ENCODE data around the gene SNX9.
A peak's percentile ranks its signal among the peaks of the same experiment; 100 is the strongest.

The SNX9 gene

DNA sequence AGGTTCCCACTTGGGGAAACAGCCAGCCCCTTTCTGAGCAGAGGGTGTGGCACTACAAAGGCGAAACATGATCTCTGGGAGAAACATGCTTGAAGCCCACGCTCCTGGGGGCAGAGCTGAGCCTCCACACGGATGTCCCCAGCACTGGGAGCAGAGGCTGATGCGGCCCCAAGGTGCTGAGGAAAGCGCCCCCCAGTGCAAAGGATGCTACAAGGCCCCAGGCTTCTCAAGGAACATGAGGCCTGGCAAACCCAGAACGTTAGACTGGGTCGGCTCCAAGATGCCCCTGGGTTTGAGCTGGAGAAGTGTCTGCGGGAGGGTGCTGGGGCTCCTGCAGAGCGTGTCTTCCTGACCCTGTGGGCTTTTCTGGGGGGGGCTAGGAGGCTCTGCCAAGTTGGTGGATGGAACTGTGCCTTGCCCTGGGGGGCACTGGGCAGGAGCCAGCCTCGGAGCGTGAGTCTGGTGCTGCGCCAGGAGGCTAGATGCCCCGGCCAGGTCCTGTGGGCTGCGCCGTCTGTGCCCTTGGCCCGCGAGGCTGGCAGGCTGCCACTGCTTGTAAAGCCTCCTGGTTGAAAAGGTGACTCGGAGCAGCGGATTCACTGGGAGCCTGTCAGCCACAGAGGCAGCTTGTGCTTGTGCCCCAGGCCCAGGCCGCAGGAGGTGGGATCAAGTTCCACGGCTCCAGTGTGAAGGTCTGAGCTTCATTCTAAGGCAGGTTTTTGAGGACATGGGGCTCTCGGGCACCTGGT is 166.7 kb downstream of the SNX9 start:
- Histone ChIP-seq H3K4me1 (ENCODE audit: low read length) (peaks cover 9% of the 10 kb centered on the region), H3K27me3 (ENCODE audit: low read depth, low read length) (no peaks in the 10 kb centered on the region), H3K79me2 (ENCODE audit: low read length) (peaks cover 41% of the 10 kb centered on the region), H4K20me1 (ENCODE audit: insufficient read depth, low read length) (peaks cover 14% of the 10 kb centered on the region), H3K9me3 (ENCODE audit: insufficient read depth, low read length) (no peaks in the 10 kb centered on the region), H3K27ac (ENCODE audit: low read length) (no peak overlapping the region), H3K4me3 (ENCODE audit: low read length) (no peak overlapping the region), H3K9ac (ENCODE audit: low read length) (no peak overlapping the region), H3K4me2 (ENCODE audit: low read length) (peak overlapping the region; percentile 39; the same call in 1 of the 2 replicates), H2AFZ (ENCODE audit: low read depth, low read length) (no peak overlapping the region), H3K36me3 (replicated peaks; ENCODE audit: low read depth, low read length) (no peaks in the 10 kb centered on the region)
- TF ChIP-seq EZH2phosphoT487 (IDR thresholded peaks at IDR 0.05; ENCODE audit: low read depth), result no peak
- TF ChIP-seq CTCF (IDR thresholded peaks at IDR 0.05; ENCODE audit: low read depth, low read length), result no peak

- Histone ChIP-seq H3K4me3 (ENCODE audit: low read length) (no peak overlapping the region), H3K36me3 (replicated peaks; ENCODE audit: low read depth, low read length) (no peaks in the 10 kb centered on the region), H3K79me2 (ENCODE audit: low read length) (peaks cover 39% of the 10 kb centered on the region), H3K27me3 (ENCODE audit: low read depth, low read length) (no peaks in the 10 kb centered on the region), H2AFZ (ENCODE audit: low read depth, low read length) (no peak overlapping the region), H3K9me3 (ENCODE audit: insufficient read depth, low read length) (no peaks in the 10 kb centered on the region), H4K20me1 (ENCODE audit: insufficient read depth, low read length) (peaks cover 14% of the 10 kb centered on the region), H3K4me1 (ENCODE audit: low read length) (peaks cover 9% of the 10 kb centered on the region), H3K27ac (ENCODE audit: low read length) (no peak overlapping the region), H3K9ac (ENCODE audit: low read length) (no peak overlapping the region), H3K4me2 (ENCODE audit: low read length) (peak overlapping the region; percentile 39)
- TF ChIP-seq CTCF (IDR thresholded peaks at IDR 0.05; ENCODE audit: low read depth, low read length) (no peak), EZH2phosphoT487 (IDR thresholded peaks at IDR 0.05; ENCODE audit: low read depth) (no peak)
Measured at GRCh38 chr6:157990321-157991066, 167.4 kb downstream of the SNX9 start.

DNA sequence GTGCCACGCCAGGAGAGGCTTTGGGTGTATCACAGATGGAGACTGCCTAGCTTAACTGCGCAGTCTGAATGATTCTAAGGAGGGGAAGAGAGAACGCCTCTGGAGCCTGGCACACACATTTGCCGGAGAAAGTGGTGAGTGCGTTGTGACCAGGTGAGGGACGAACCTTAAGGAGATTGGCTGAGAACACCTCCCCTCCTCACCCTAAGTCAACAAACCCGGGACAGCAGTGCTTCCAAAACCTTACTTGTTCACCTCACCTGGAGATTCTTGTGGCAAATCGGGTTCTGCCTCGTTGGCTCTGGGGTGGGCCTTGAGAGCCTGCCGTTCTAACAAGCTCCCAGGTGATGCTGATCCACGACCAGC is 168.0 kb downstream of the SNX9 start:
- H3K4me2 ChIP-seq (ENCODE audit: low read length), result no peak overlapping the region
- no peaks in the 10 kb centered on the region for H3K9me3 ChIP-seq (ENCODE audit: insufficient read depth, low read length)
- no peak overlapping the region for H3K4me3 ChIP-seq (ENCODE audit: low read length)
- H3K36me3 ChIP-seq (replicated peaks; ENCODE audit: low read depth, low read length), result no peaks in the 10 kb centered on the region
- H3K4me1 ChIP-seq (ENCODE audit: low read length), result peaks cover 9% of the 10 kb centered on the region
- TF ChIP-seq CTCF (IDR thresholded peaks at IDR 0.05; ENCODE audit: low read depth, low read length) (no peak), EZH2phosphoT487 (IDR thresholded peaks at IDR 0.05; ENCODE audit: low read depth) (no peak)
- no peak overlapping the region for H2AFZ ChIP-seq (ENCODE audit: low read depth, low read length)
- H3K27ac ChIP-seq (ENCODE audit: low read length), result no peak overlapping the region
- no peaks in the 10 kb centered on the region for H3K27me3 ChIP-seq (ENCODE audit: low read depth, low read length)
- peaks cover 14% of the 10 kb centered on the region for H4K20me1 ChIP-seq (ENCODE audit: insufficient read depth, low read length)
- H3K79me2 ChIP-seq (ENCODE audit: low read length), result peaks cover 40% of the 10 kb centered on the region
- H3K9ac ChIP-seq (ENCODE audit: low read length), result no peak overlapping the region

DNA sequence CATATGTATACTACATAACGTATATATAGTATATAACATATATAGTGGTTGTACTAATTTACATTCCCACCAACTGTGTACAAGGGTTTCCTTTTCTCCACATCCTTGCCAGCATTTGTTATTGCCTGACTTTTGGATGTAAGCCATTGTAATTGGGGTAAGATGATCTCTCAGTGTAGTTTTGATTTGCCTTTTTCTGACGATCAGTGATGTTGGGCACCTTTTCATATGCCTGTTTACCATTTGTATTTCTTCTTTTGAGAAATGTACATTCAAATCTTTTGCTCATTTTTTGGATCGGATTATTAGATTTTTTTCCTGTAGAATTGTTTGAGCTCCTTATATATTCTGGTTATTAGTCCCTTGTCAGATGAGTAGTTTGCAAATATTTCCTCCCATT is 170.0 kb downstream of the SNX9 start:
- H3K9me3 ChIP-seq (ENCODE audit: insufficient read depth, low read length), result no peaks in the 10 kb centered on the region
- peaks cover 41% of the 10 kb centered on the region for H3K79me2 ChIP-seq (ENCODE audit: low read length)
- H4K20me1 ChIP-seq (ENCODE audit: insufficient read depth, low read length), result peaks cover 14% of the 10 kb centered on the region
- no peak overlapping the region for H2AFZ ChIP-seq (ENCODE audit: low read depth, low read length)
- no peak overlapping the region for H3K9ac ChIP-seq (ENCODE audit: low read length)
- no peaks in the 10 kb centered on the region for H3K27me3 ChIP-seq (ENCODE audit: low read depth, low read length)
- H3K4me1 ChIP-seq (ENCODE audit: low read length), result peaks cover 9% of the 10 kb centered on the region
- no peak overlapping the region for H3K4me3 ChIP-seq (ENCODE audit: low read length)
- TF ChIP-seq EZH2phosphoT487 (IDR thresholded peaks at IDR 0.05; ENCODE audit: low read depth) (no peak), CTCF (IDR thresholded peaks at IDR 0.05; ENCODE audit: low read depth, low read length) (no peak)
- no peaks in the 10 kb centered on the region for H3K36me3 ChIP-seq (replicated peaks; ENCODE audit: low read depth, low read length)
- no peak overlapping the region for H3K4me2 ChIP-seq (ENCODE audit: low read length)
- H3K27ac ChIP-seq (ENCODE audit: low read length), result no peak overlapping the region

All from OCI-LY3 (cell line).